ENCODE measurements around the gene RTN4R. TPM values are rescaled to one million over a fixed set of nuclear protein-coding genes. Genes with fewer than 3 reads are reported as not detected.

RTN4R gene
- total and polyA plus RNA-seq, 2 donors (not counting 1 experiment from before 2014, with no cell fraction given) = 0.42 to 0.79 TPM

DNA sequence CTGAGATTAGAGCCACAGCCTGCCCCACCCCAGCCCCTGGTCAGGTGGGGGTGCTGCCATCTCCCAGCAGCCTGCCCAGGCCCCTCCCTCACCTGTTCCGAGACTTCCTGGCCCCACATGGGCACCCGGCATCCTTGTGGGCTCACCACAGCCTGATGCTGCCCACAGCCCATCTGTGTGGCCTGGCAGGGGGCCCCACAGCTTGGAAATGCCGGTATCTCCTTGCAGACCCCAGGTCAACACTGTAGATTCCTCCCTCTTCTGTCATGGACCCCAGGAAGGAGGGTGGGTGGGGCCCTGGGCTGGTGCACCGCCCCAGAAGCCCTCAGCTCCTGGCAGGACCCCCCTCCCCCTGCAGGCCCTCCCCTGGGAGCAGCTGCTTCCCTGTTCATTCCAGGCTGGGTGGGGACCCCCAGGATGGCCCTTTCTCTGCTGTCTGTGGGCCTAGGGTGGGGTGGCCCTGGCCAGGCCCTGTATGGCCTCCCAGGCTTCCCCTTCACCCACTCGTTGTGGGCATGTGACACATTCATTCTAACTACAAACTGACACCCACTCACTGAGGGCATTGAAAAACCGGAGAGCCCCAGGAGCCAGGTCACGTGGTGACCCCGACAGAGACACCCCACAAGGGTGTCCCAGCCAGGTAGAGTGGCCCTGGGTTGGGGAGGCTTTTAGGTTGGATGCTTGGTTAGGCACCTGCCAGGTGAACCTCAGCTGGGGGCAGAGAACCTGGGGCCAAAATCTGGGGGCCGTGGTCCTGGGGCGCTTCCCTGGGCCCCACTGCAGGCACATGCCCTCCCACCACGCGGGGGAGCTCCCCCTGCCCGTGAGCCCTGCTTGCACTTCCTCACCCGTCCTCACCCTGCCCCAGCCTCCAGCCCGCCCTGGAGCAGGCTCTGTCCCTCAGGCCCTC is 73.2 kb downstream of the RTN4R start:
- no peak for ATAC-seq (ENCODE audit: low read depth)
- no peak for DNase-seq
- Histone ChIP-seq H3K4me1 (ENCODE audit: control insufficient read depth in 2 of 2, insufficient read depth in 2 of 2, low read length in 2 of 2) (no peaks in the 10 kb centered on the region), H3K36me3 (replicated peaks in 1 of 2; ENCODE audit: control extremely low read depth in 1 of 2, control insufficient read depth in 1 of 2, extremely low read depth in 1 of 2, insufficient read depth in 2 of 2, low read length in 1 of 2) (no peaks in the 10 kb centered on the region), H3K27ac (ENCODE audit: low read length in 2 of 2) (no peak overlapping the region), H2AFZ (ENCODE audit: insufficient read depth, low read depth, low read length, poor library complexity, severe bottlenecking) (no peak overlapping the region), H3K9me3 (ENCODE audit: control extremely low read depth in 1 of 3, control insufficient read depth in 2 of 3, insufficient read depth in 1 of 3, low read length in 2 of 3) (no peaks in the 10 kb centered on the region), H4K20me1 (ENCODE audit: control insufficient read depth, insufficient read depth, low read length, poor library complexity, severe bottlenecking) (no peaks in the 10 kb centered on the region), H3K9ac (ENCODE audit: low read length) (no peak overlapping the region), H3K27me3 (replicated peaks in 1 of 4; ENCODE audit: control extremely low read depth in 1 of 4, control insufficient read depth in 3 of 4, insufficient read depth in 4 of 4, low read length in 3 of 4) (no peaks in the 10 kb centered on the region), H3K4me3 (ENCODE audit: control extremely low read depth in 1 of 5, extremely low read depth in 1 of 5, insufficient read depth in 1 of 5, low read depth in 2 of 5, low read length in 4 of 5) (no peak overlapping the region), H3K79me2 (ENCODE audit: control insufficient read depth, insufficient read depth, low read length) (no peaks in the 10 kb centered on the region), H3K4me2 (replicated peaks; ENCODE audit: low read depth, low read length, poor library complexity, severe bottlenecking) (no peak overlapping the region)
- H3K27ac Mint-ChIP-seq = no peak overlapping the region
- H3K9me3 Mint-ChIP-seq (ENCODE audit: insufficient read depth) = no peaks in the 10 kb centered on the region
- H3K27me3 Mint-ChIP-seq = peaks cover 4% of the 10 kb centered on the region
- CTCF ChIA-PET = no interaction called here
- TF ChIP-seq CTCF (IDR thresholded peaks at IDR 0.05) = no peak
- 59% methylated on average over 12 of the region's 15 CpGs for WGBS (ENCODE audit: insufficient coverage)
- POLR2A ChIA-PET = no interaction called here
- H3K4me1 Mint-ChIP-seq = no peaks in the 10 kb centered on the region
- intact Hi-C loops (cut with micrococcal nuclease) = no loop called here
- no peak overlapping the region for H3K4me3 Mint-ChIP-seq

DNA sequence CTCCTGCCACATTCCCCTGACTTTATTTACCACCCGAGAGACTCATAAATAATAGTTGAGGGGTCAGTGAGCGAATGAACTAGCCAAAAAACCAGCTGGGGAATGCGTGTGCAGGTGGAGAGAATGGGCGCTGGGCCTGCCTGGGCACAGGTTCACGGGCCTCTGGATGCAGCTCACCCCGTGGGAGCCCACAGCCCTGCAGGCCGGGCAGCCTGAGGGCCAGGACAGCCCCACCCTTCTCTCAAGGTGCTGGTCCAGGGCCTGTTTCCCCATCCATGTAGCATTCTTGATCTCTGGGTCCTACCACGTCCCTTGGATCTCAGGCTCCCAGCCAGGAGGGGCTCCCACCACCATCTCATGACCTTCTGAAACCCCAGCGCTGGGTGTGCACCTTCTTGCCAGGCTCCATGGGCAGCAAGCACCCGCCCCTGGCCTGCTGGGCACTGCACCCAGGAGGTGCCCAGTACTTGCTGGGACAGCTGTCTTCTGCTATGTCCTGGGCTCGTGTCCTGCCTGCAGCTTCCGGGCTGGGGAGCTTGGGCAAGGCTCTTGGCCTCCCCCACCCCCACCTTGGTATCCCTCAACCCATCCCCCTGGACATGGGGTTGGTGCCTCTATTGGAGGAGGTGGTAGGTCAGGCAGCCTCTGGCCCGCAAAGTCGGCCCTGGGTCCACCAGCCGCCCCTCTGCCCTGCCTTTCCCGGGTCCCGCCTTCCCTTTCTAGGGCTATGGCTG is 74.2 kb downstream of the RTN4R start:
- Histone ChIP-seq H3K36me3 (replicated peaks in 1 of 2; ENCODE audit: control extremely low read depth in 1 of 2, control insufficient read depth in 1 of 2, extremely low read depth in 1 of 2, insufficient read depth in 2 of 2, low read length in 1 of 2) (no peaks in the 10 kb centered on the region), H4K20me1 (ENCODE audit: control insufficient read depth, insufficient read depth, low read length, poor library complexity, severe bottlenecking) (no peaks in the 10 kb centered on the region), H3K4me2 (replicated peaks; ENCODE audit: low read depth, low read length, poor library complexity, severe bottlenecking) (no peak overlapping the region), H3K27ac (ENCODE audit: low read length in 2 of 2) (no peak overlapping the region), H3K4me3 (ENCODE audit: control extremely low read depth in 1 of 5, extremely low read depth in 1 of 5, insufficient read depth in 1 of 5, low read depth in 2 of 5, low read length in 4 of 5) (no peak overlapping the region), H3K27me3 (replicated peaks in 1 of 4; ENCODE audit: control extremely low read depth in 1 of 4, control insufficient read depth in 3 of 4, insufficient read depth in 4 of 4, low read length in 3 of 4) (no peaks in the 10 kb centered on the region), H3K9ac (ENCODE audit: low read length) (no peak overlapping the region), H2AFZ (ENCODE audit: insufficient read depth, low read depth, low read length, poor library complexity, severe bottlenecking) (no peak overlapping the region), H3K4me1 (ENCODE audit: control insufficient read depth in 2 of 2, insufficient read depth in 2 of 2, low read length in 2 of 2) (no peaks in the 10 kb centered on the region), H3K79me2 (ENCODE audit: control insufficient read depth, insufficient read depth, low read length) (no peaks in the 10 kb centered on the region), H3K9me3 (ENCODE audit: control extremely low read depth in 1 of 3, control insufficient read depth in 2 of 3, insufficient read depth in 1 of 3, low read length in 2 of 3) (no peaks in the 10 kb centered on the region)
- Mint-ChIP-seq H3K4me3 (no peak overlapping the region), H3K27ac (no peak overlapping the region), H3K4me1 (no peaks in the 10 kb centered on the region), H3K9me3 (ENCODE audit: insufficient read depth) (no peaks in the 10 kb centered on the region), H3K27me3 (peaks cover 4% of the 10 kb centered on the region)
- ATAC-seq (ENCODE audit: low read depth) = no peak
- WGBS (ENCODE audit: insufficient coverage) = 85% methylated on average over 14 of the region's 17 CpGs
- DNase-seq = no peak
- CTCF ChIA-PET = no interaction called here
- POLR2A ChIA-PET = no interaction called here
- no peak for TF ChIP-seq EZH2 (IDR thresholded peaks at IDR 0.05; ENCODE audit: borderline replicate concordance, insufficient read depth, low read depth, low read length, poor library complexity, severe bottlenecking)
- intact Hi-C loops (cut with micrococcal nuclease) = no loop called here
